GM12878 (cell line): ENCODE measurements around the gene SLC2A8. TPM values are rescaled to one million over a fixed set of nuclear protein-coding genes. Genes with fewer than 3 reads are reported as not detected.

Experiments
- ATAC-seq: fragments of 200-7000 bp; cut with Tn5 transposase; 3 replicates; pipeline ENCODE4 v1.9.1; 2020; ENCODE audit warnings: mild to moderate bottlenecking, moderate library complexity
- BruUV-seq: library from RNA; stranded (reverse); fragments of 400-500 nt; replicated peaks from 2 replicates; lab custom pipeline; 2021; lab: Mats Ljungman, UMichigan
- CTCF ChIA-PET: fragments of 300-600 bp; sonication (Branson Sonifier 250); formaldehyde crosslinking; extraction: SDS; loops from one replicate; lab custom pipeline; 2021; ENCODE audit warnings: inconsistent platforms; lab: Yijun Ruan, JAX
- POLR2A ChIA-PET: fragments of 350-600 bp; formaldehyde crosslinking; extraction: SDS; loops from one replicate; lab custom pipeline; 2021; ENCODE audit warnings: inconsistent platforms; lab: Charles Lee
- RAD21 ChIA-PET: fragments of 300-600 bp; sonication (Branson Sonifier 250); formaldehyde crosslinking; loops from one replicate; lab custom pipeline; 2023; ENCODE audit warnings: antibody characterized with exemption; ENCODE audit not compliant: unreplicated experiment; lab: Charles Lee
- SMC1A ChIA-PET: fragments of 300-600 bp; sonication (Branson Sonifier 250); formaldehyde crosslinking; loops from one replicate; lab custom pipeline; 2023; ENCODE audit not compliant: unreplicated experiment, uncharacterized antibody; lab: Charles Lee
- DNase-seq: peaks from one replicate; pipeline ENCODE4 v3.0.0-alpha.2; 2011; ENCODE audit warnings: low read depth, low spot score
- FAIRE-seq: peaks from 3 replicates; lab custom pipeline; 2011; peaks lifted over from hg19 to GRCh38; lab: Jason Lieb, UNC
- H2AFZ ChIP-seq: 2 replicates; pipeline ENCODE4 v1.6.0; 2011; ENCODE audit warnings: low read depth, low read length, control low read depth; ENCODE audit not compliant: control insufficient read depth
- H3K27ac ChIP-seq: 2 replicates; pipeline ENCODE4 v1.5.1; 2011; ENCODE audit warnings: control low read depth; ENCODE audit not compliant: control insufficient read depth, insufficient read depth
- H3K27me3 ChIP-seq, 2 experiments: replicated peaks in 1 of 2; 2 replicates each; pipeline versions ENCODE4 v1.6.0 to v1.6.1; 2011; ENCODE audit warnings: low read length in 1 of 2; ENCODE audit not compliant: control insufficient read depth in 2 of 2, insufficient read depth in 2 of 2
- H3K36me3 ChIP-seq, 2 experiments: 2 replicates each; pipeline ENCODE4 v1.5.1; 2011; ENCODE audit warnings: low read length in 1 of 2; ENCODE audit not compliant: control insufficient read depth in 2 of 2, insufficient read depth in 2 of 2
- H3K4me1 ChIP-seq: 2 replicates; pipeline ENCODE4 v1.6.1; 2011; ENCODE audit warnings: mild to moderate bottlenecking, low read length, moderate library complexity, mixed read lengths; ENCODE audit not compliant: control insufficient read depth, insufficient read depth
- H3K4me2 ChIP-seq: 2 replicates; pipeline ENCODE4 v1.6.0; 2011; ENCODE audit warnings: control low read depth; ENCODE audit not compliant: control insufficient read depth, insufficient read depth
- H3K4me3 ChIP-seq: fragments of 200-600 bp; sonication (generic); 2 replicates; pipeline ENCODE4 v1.5.1; 2016
- H3K79me2 ChIP-seq: 2 replicates; pipeline ENCODE4 v1.6.0; 2011; ENCODE audit warnings: low read length; ENCODE audit not compliant: control insufficient read depth, insufficient read depth
- H3K9ac ChIP-seq: 2 replicates; pipeline ENCODE4 v1.8.0; 2011; ENCODE audit warnings: low read length, control low read depth, mixed read lengths; ENCODE audit not compliant: control insufficient read depth, insufficient read depth
- H3K9me3 ChIP-seq: replicated peaks from 3 replicates; pipeline ENCODE4 v1.5.1; 2011; ENCODE audit warnings: mild to moderate bottlenecking, low read length; ENCODE audit not compliant: control insufficient read depth, insufficient read depth
- H4K20me1 ChIP-seq: 2 replicates; pipeline ENCODE4 v1.6.0; 2011; ENCODE audit not compliant: control insufficient read depth, insufficient read depth
- PAX5 ChIP-seq: IDR thresholded peaks from 2 replicates; pipeline ENCODE4 v1.6.1; 2011; ENCODE audit warnings: low read depth, low read length, borderline replicate concordance
- TCF3 ChIP-seq: IDR thresholded peaks from 2 replicates; pipeline ENCODE4 v1.6.1; 2012; ENCODE audit warnings: low read depth, mild to moderate bottlenecking, low read length, borderline replicate concordance; ENCODE audit not compliant: insufficient read depth
- ZNF217 ChIP-seq: fragments of 450-650 bp; IDR thresholded peaks from 2 replicates; pipeline ENCODE4 v1.6.1; 2017; ENCODE audit warnings: antibody characterized with exemption, mild to moderate bottlenecking
- WGBS: methylation state at CpG from one replicate; pipeline ENCODE4 v1.1.6; 2016; ENCODE audit warnings: low lambda C conversion rate; ENCODE audit not compliant: insufficient replicate concordance, insufficient coverage; ENCODE audit errors: missing lambda C conversion rate; 5-methylcytosine and 5-hydroxymethylcytosine counted together
- in situ Hi-C: fragments of 300-500 bp; cut with MboI; formaldehyde crosslinking; loops from 9 replicates; pipeline ENCODE4 v1.14.3; 2018; ENCODE audit warnings: mixed read lengths
- intact Hi-C: fragments of 100-400 bp; cut with micrococcal nuclease; formaldehyde crosslinking; loops from one replicate; pipeline ENCODE4 v1.14.2; 2022; ENCODE audit not compliant: unreplicated experiment
- polyA plus RNA-seq, 11 experiments: library from polyadenylated mRNA; depleted of rRNA in 4 of 11; unstranded in 6 of 11; stranded (reverse) in 5 of 11; fragments of >200 nt; fragmentation: Nextera tagmentation in 4 of 11; fragmentation: Illumina TruSeq in 1 of 11; extraction: Ambion mirVana in 4 of 11; extraction: Trizol in 1 of 11; gene quantifications; 1 replicate in 1 of 11; 2 replicates in 10 of 11; pipeline versions ENCODE4 v1.2.1 to v1.2.3, GENCODE V29; 2011 to 2016; ENCODE audit warnings: inconsistent platforms in 2 of 11, missing spikeins in 2 of 11, low read depth in 1 of 11
- total RNA-seq, 4 experiments: library from RNA; depleted of rRNA in 3 of 4; stranded (reverse); fragments of >200 nt in 3 of 4; fragmentation: Illumina TruSeq in 1 of 4; extraction: Trizol in 1 of 4; gene quantifications; 2 replicates each; pipeline versions ENCODE4 v1.2.1 to v1.2.3, GENCODE V29; 2013 to 2021
- TF ChIP-seq, protein P1 (sequence below): IDR thresholded peaks from 2 replicates; pipeline ENCODE4 v1.6.1; 2012; ENCODE audit warnings: low read depth, low read length, improper control_type of control experiment
- TF ChIP-seq, protein P2 (sequence below): fragments of 450-650 bp; formaldehyde crosslinking; IDR thresholded peaks from 2 replicates; pipeline ENCODE4 v1.4.0; 2020; ENCODE audit warnings: mild to moderate bottlenecking, moderate library complexity

The SLC2A8 gene
- total and polyA plus RNA-seq, 10 of the 15 experiments (the other 5 are each of a cell fraction or from before 2014, with no cell fraction given), result 0.31 to 22.7 (median 10.0) TPM

DNA sequence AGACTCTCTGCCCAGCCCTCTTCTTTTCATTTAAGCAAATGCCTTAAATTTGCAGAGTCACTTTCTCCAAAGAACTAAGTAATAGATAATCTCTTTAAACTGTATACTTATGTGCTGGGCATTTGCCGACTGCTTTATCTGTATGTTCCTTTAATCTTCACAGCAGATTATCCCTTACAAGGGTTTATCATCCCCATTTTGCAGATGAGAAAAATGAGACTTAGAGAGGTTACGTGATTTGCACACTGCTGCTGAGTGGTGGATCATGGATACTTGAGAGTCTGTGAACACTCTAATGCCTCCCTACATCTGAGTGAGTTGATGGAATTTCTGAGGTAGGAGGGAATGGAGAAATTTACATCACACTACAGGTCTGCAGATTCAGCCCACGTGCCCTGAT, 31.4 kb downstream of the SLC2A8 start:
- H3K27me3 ChIP-seq, result no peaks in the 10 kb centered on the region
- no peak overlapping the region for H3K9ac ChIP-seq
- CTCF ChIA-PET, result no interaction called here
- WGBS, result 90% methylated on average over 3 of the region's 3 CpGs
- RAD21 ChIA-PET, result no interaction called here
- no peak for TF ChIP-seq ZNF217
- TF ChIP-seq, protein P1, sequence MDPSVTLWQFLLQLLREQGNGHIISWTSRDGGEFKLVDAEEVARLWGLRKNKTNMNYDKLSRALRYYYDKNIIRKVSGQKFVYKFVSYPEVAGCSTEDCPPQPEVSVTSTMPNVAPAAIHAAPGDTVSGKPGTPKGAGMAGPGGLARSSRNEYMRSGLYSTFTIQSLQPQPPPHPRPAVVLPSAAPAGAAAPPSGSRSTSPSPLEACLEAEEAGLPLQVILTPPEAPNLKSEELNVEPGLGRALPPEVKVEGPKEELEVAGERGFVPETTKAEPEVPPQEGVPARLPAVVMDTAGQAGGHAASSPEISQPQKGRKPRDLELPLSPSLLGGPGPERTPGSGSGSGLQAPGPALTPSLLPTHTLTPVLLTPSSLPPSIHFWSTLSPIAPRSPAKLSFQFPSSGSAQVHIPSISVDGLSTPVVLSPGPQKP, result no peak
- TF ChIP-seq, protein P2, sequence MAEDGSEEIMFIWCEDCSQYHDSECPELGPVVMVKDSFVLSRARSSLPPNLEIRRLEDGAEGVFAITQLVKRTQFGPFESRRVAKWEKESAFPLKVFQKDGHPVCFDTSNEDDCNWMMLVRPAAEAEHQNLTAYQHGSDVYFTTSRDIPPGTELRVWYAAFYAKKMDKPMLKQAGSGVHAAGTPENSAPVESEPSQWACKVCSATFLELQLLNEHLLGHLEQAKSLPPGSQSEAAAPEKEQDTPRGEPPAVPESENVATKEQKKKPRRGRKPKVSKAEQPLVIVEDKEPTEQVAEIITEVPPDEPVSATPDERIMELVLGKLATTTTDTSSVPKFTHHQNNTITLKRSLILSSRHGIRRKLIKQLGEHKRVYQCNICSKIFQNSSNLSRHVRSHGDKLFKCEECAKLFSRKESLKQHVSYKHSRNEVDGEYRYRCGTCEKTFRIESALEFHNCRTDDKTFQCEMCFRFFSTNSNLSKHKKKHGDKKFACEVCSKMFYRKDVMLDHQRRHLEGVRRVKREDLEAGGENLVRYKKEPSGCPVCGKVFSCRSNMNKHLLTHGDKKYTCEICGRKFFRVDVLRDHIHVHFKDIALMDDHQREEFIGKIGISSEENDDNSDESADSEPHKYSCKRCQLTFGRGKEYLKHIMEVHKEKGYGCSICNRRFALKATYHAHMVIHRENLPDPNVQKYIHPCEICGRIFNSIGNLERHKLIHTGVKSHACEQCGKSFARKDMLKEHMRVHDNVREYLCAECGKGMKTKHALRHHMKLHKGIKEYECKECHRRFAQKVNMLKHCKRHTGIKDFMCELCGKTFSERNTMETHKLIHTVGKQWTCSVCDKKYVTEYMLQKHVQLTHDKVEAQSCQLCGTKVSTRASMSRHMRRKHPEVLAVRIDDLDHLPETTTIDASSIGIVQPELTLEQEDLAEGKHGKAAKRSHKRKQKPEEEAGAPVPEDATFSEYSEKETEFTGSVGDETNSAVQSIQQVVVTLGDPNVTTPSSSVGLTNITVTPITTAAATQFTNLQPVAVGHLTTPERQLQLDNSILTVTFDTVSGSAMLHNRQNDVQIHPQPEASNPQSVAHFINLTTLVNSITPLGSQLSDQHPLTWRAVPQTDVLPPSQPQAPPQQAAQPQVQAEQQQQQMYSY, result no peak
- no peak for TF ChIP-seq TCF3
- no peak for TF ChIP-seq PAX5
- no TSS peak for BruUV-seq
- intact Hi-C loops (loop anchor here (10.0 kb wide), 1 partner anchor 484 kb away; no protein-coding TSS in a partner anchor), in situ Hi-C loops (no loop called here)
- peaks cover 0 to 7% of the 10 kb centered on the region in 2 experiments; a peak in 3 of 4 replicates for H3K36me3 ChIP-seq
- H3K27ac ChIP-seq, result no peak overlapping the region
- no peaks in the 10 kb centered on the region for H3K9me3 ChIP-seq
- H3K4me1 ChIP-seq, result peaks cover 4% of the 10 kb centered on the region; the same call in 1 of the 2 replicates
- FAIRE-seq (no peak), ATAC-seq (no peak), DNase-seq (no peak)
- H2AFZ ChIP-seq, result no peak overlapping the region
- peaks cover 34% of the 10 kb centered on the region for H3K79me2 ChIP-seq
- H4K20me1 ChIP-seq, result no peaks in the 10 kb centered on the region
- no peak overlapping the region for H3K4me2 ChIP-seq
- H3K4me3 ChIP-seq, result no peak overlapping the region
- SMC1A ChIA-PET, result no interaction called here
- POLR2A ChIA-PET, result no interaction called here
